Parathyroid adenoma (tissue), 2 donors: Measurements from ENCODE around the gene RALGAPB.

Source experiments
- H2AFZ ChIP-seq: fragments of 300-600 bp; sonication (generic); one replicate; pipeline ENCODE4 v1.7.0; 2017; ENCODE audit warnings: antibody characterized with exemption, mild to moderate bottlenecking
- H3K27ac ChIP-seq: fragments of 300-600 bp; sonication (generic); one replicate; pipeline ENCODE4 v1.7.0; 2017
- H3K27me3 ChIP-seq: fragments of 300-600 bp; sonication (generic); one replicate; pipeline ENCODE4 v1.7.0; 2017; ENCODE audit warnings: low read length; ENCODE audit not compliant: control insufficient read depth, insufficient read depth
- H3K36me3 ChIP-seq: fragments of 300-600 bp; sonication (generic); one replicate; pipeline ENCODE4 v1.7.0; 2017; ENCODE audit warnings: low read length; ENCODE audit not compliant: control insufficient read depth, insufficient read depth
- H3K4me1 ChIP-seq: fragments of 300-600 bp; sonication (generic); one replicate; pipeline ENCODE4 v1.7.0; 2017; ENCODE audit warnings: control low read depth
- H3K4me2 ChIP-seq: fragments of 300-600 bp; sonication (generic); one replicate; pipeline ENCODE4 v1.7.0; 2017; ENCODE audit warnings: low read length
- H3K4me3 ChIP-seq: fragments of 300-600 bp; sonication (generic); one replicate; pipeline ENCODE4 v1.7.0; 2017; ENCODE audit warnings: low read depth, low read length
- H3K79me2 ChIP-seq: fragments of 300-600 bp; sonication (generic); one replicate; pipeline ENCODE4 v1.7.0; 2017; ENCODE audit warnings: control low read depth
- H3K9ac ChIP-seq: fragments of 300-600 bp; sonication (generic); one replicate; pipeline ENCODE4 v1.7.0; 2017; ENCODE audit warnings: mild to moderate bottlenecking
- H3K9me3 ChIP-seq: fragments of 300-600 bp; sonication (generic); one replicate; pipeline ENCODE4 v1.7.0; 2017; ENCODE audit warnings: low read length; ENCODE audit not compliant: control insufficient read depth
- CTCF ChIP-seq: fragments of 300-600 bp; sonication (generic); IDR thresholded peaks from one replicate; pipeline ENCODE4 v1.7.0; 2017; ENCODE audit warnings: antibody characterized with exemption, mild to moderate bottlenecking
- donor health status: primary hyperparathyroidism.

RALGAPB gene

GRCh38 chr20:38600057-38600456 lies 127.4 kb downstream of the RALGAPB start:
- Histone ChIP-seq H3K27me3 (no peaks in the 10 kb centered on the region), H3K79me2 (no peaks in the 10 kb centered on the region), H3K27ac (no peak overlapping the region), H3K4me3 (no peak overlapping the region), H2AFZ (no peak overlapping the region), H3K4me2 (no peak overlapping the region), H3K9ac (no peak overlapping the region), H3K9me3 (no peaks in the 10 kb centered on the region), H3K36me3 (no peaks in the 10 kb centered on the region), H3K4me1 (peaks cover 2% of the 10 kb centered on the region)
- TF ChIP-seq CTCF: no peak

GRCh38 chr20:38601216-38602184 lies 128.9 kb downstream of the RALGAPB start, which contains the start of gene ARHGAP40:
Gene ARHGAP40 (plus strand): TSS chr20:38601809.
- no peak within 1 kb of the TSS for H3K4me2 ChIP-seq
- H3K9ac ChIP-seq: no peak within 1 kb of the TSS
- TF ChIP-seq CTCF: no peak
- H3K9me3 ChIP-seq: no peaks in the 10 kb centered on the region
- no peaks in the 10 kb centered on the region for H3K36me3 ChIP-seq
- H3K27ac ChIP-seq: no peak within 1 kb of the TSS
- no peak within 1 kb of the TSS for H3K4me3 ChIP-seq
- H3K4me1 ChIP-seq: peaks cover 2% of the 10 kb centered on the region
- peak within 1 kb of the TSS; percentile 60 for H2AFZ ChIP-seq
- no peaks in the 10 kb centered on the region for H3K27me3 ChIP-seq
- H3K79me2 ChIP-seq: no peaks in the 10 kb centered on the region

DNA sequence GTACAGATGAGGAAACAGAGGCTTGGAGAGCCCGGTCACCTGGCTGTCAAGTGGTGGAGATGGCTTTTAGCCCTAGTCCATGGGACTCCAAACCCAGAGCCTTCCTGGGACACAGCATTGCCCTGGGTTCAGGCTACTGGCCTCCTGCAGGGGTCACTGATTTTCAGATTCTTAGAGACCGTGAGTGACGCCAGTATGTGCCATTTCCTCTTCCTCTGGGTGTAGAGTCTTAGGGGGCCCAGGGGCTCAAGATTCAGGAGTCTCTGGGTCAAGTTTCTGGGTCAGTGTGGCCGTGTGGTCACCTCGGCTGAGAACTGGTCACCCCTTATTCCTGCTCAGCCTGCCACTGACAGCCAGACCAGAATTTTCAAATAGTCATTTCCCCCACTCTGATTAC lies 129.5 kb downstream of the RALGAPB start:
- H3K9ac ChIP-seq: no peak overlapping the region
- H3K9me3 ChIP-seq: no peaks in the 10 kb centered on the region
- H3K27ac ChIP-seq: no peak overlapping the region
- no peak overlapping the region for H2AFZ ChIP-seq
- no peaks in the 10 kb centered on the region for H3K27me3 ChIP-seq
- no peaks in the 10 kb centered on the region for H3K79me2 ChIP-seq
- H3K4me3 ChIP-seq: no peak overlapping the region
- H3K36me3 ChIP-seq: no peaks in the 10 kb centered on the region
- no peak overlapping the region for H3K4me2 ChIP-seq
- peaks cover 2% of the 10 kb centered on the region for H3K4me1 ChIP-seq
- TF ChIP-seq CTCF: no peak

- Histone ChIP-seq H3K79me2 (no peaks in the 10 kb centered on the region), H3K27me3 (no peaks in the 10 kb centered on the region), H3K4me3 (no peak overlapping the region), H3K4me2 (no peak overlapping the region), H3K9ac (no peak overlapping the region), H2AFZ (no peak overlapping the region), H3K4me1 (peaks cover 2% of the 10 kb centered on the region), H3K27ac (no peak overlapping the region), H3K36me3 (no peaks in the 10 kb centered on the region), H3K9me3 (no peaks in the 10 kb centered on the region)
- TF ChIP-seq CTCF: no peak
Observed at GRCh38 chr20:38603286-38603685, 130.6 kb downstream of the RALGAPB start.
